GM23338 (cell line): ENCODE measurements around the gene BCCIP. TPM values are rescaled to one million over a fixed set of nuclear protein-coding genes. Genes with fewer than 3 reads are reported as not detected.

Source experiments
- ATAC-seq: fragments of 200-7000 bp; cut with Tn5 transposase; 3 replicates; pipeline ENCODE4 v1.9.1; 2020
- DNase-seq: peaks from one replicate; pipeline ENCODE4 v3.0.0-alpha.2; 2015; ENCODE audit warnings: low spot score
- H2AFZ ChIP-seq: fragments of 200-600 bp; sonication (generic); 2 replicates; pipeline ENCODE4 v1.8.0; 2016; ENCODE audit warnings: antibody characterized with exemption, mild to moderate bottlenecking, moderate library complexity
- H3F3A ChIP-seq: fragments of 200-600 bp; sonication (generic); replicated peaks from 2 replicates; pipeline ENCODE4 v1.8.0; 2017; ENCODE audit warnings: antibody characterized with exemption, mixed run types, low read depth
- H3K27ac ChIP-seq: fragments of 200-600 bp; sonication (generic); 2 replicates; pipeline ENCODE4 v1.6.1; 2016; ENCODE audit warnings: low read depth
- H3K27me3 ChIP-seq: fragments of 200-600 bp; sonication (generic); 2 replicates; pipeline ENCODE4 v1.8.0; 2016; ENCODE audit warnings: mild to moderate bottlenecking, mixed run types, moderate library complexity; ENCODE audit not compliant: insufficient read depth
- H3K36me3 ChIP-seq: fragments of 200-600 bp; sonication (generic); 2 replicates; pipeline ENCODE4 v1.8.0; 2016; ENCODE audit warnings: mild to moderate bottlenecking; ENCODE audit not compliant: insufficient read depth
- H3K4me1 ChIP-seq: fragments of 200-600 bp; sonication (generic); 2 replicates; pipeline ENCODE4 v1.8.0; 2016; ENCODE audit warnings: mild to moderate bottlenecking, moderate library complexity; ENCODE audit not compliant: insufficient read depth
- H3K4me2 ChIP-seq: fragments of 200-600 bp; sonication (generic); 2 replicates; pipeline ENCODE4 v1.7.1; 2017; ENCODE audit warnings: mixed run types
- H3K4me3 ChIP-seq: fragments of 200-600 bp; sonication (generic); 2 replicates; pipeline ENCODE4 v1.6.1; 2016; ENCODE audit warnings: mixed run types
- H3K79me2 ChIP-seq: fragments of 200-600 bp; sonication (generic); replicated peaks from 2 replicates; pipeline ENCODE4 v1.8.0; 2017; ENCODE audit warnings: mild to moderate bottlenecking; ENCODE audit not compliant: insufficient read depth
- H3K9me2 ChIP-seq: fragments of 200-600 bp; sonication (generic); 2 replicates; pipeline ENCODE4 v1.8.0; 2017; ENCODE audit not compliant: insufficient read depth
- H4K20me1 ChIP-seq: fragments of 200-600 bp; sonication (generic); replicated peaks from 2 replicates; pipeline ENCODE4 v1.8.0; 2017; ENCODE audit warnings: mild to moderate bottlenecking; ENCODE audit not compliant: insufficient read depth
- H3K27ac Mint-ChIP-seq: 2 replicates; pipeline ENCODE4 v1.8.0; 2020; ENCODE audit warnings: inconsistent platforms, mild to moderate bottlenecking, moderate library complexity, mixed read lengths
- H3K27me3 Mint-ChIP-seq: 3 replicates; pipeline ENCODE4 v1.8.0; 2022; ENCODE audit warnings: low read depth, mild to moderate bottlenecking, moderate library complexity, mixed read lengths, inconsistent platforms; ENCODE audit not compliant: insufficient read depth, poor library complexity
- H3K36me3 Mint-ChIP-seq: 3 replicates; pipeline ENCODE4 v1.8.0; 2021; ENCODE audit warnings: low read depth, mild to moderate bottlenecking, inconsistent platforms, moderate library complexity, mixed read lengths
- H3K4me1 Mint-ChIP-seq: 3 replicates; pipeline ENCODE4 v1.8.0; 2020; ENCODE audit warnings: mild to moderate bottlenecking, inconsistent platforms, mixed read lengths
- H3K4me3 Mint-ChIP-seq: 3 replicates; pipeline ENCODE4 v1.8.0; 2021; ENCODE audit warnings: moderate library complexity, mild to moderate bottlenecking, inconsistent platforms, mixed read lengths
- H3K9me3 Mint-ChIP-seq: 3 replicates; pipeline ENCODE4 v1.8.0; 2020; ENCODE audit warnings: moderate library complexity, mild to moderate bottlenecking, inconsistent platforms, mixed read lengths
- CREB1 ChIP-seq: fragments of 250-450 bp; sonication (Bioruptor Pico); IDR thresholded peaks from 2 replicates; pipeline ENCODE4 v1.5.0; 2020; ENCODE audit warnings: low read depth, mild to moderate bottlenecking, moderate library complexity
- EZH2phosphoT487 ChIP-seq: fragments of 200-600 bp; sonication (generic); IDR thresholded peaks from one replicate; pipeline ENCODE4 v1.8.1; 2018; ENCODE audit warnings: antibody characterized with exemption; ENCODE audit not compliant: unreplicated experiment
- JUNB ChIP-seq: IDR thresholded peaks from one replicate; pipeline ENCODE4 v1.6.1; 2016; ENCODE audit warnings: antibody characterized with exemption; ENCODE audit not compliant: unreplicated experiment
- NANOG ChIP-seq: IDR thresholded peaks from 2 replicates; pipeline ENCODE4 v1.6.1; 2016; ENCODE audit warnings: antibody characterized with exemption, borderline replicate concordance
- STAT1 ChIP-seq: IDR thresholded peaks from one replicate; pipeline ENCODE4 v1.6.1; 2016; ENCODE audit warnings: antibody characterized with exemption; ENCODE audit not compliant: unreplicated experiment
- ZNF114 ChIP-seq: fragments of 250-450 bp; sonication (Bioruptor Pico); IDR thresholded peaks from 2 replicates; pipeline ENCODE4 v1.5.0; 2020; ENCODE audit warnings: mild to moderate bottlenecking, moderate library complexity
- ZNF331 ChIP-seq: fragments of 250-450 bp; sonication (Bioruptor Pico); IDR thresholded peaks from 2 replicates; pipeline ENCODE4 v1.5.0; 2020; ENCODE audit warnings: low read depth, mild to moderate bottlenecking, moderate library complexity
- polyA plus RNA-seq: library from polyadenylated mRNA; unstranded; fragments of >200 nt; fragmentation: Nextera tagmentation; extraction: Ambion mirVana; gene quantifications from 2 replicates; pipeline ENCODE4 v1.2.1, GENCODE V29; 2016
- total RNA-seq: library from RNA; depleted of rRNA; stranded (reverse); fragments of >200 nt; shearing (Covaris generic); gene quantifications from 2 replicates; pipeline ENCODE4 v1.2.3, GENCODE V29; 2014
- TF ChIP-seq, protein P1 (sequence below): fragments of 250-450 bp; sonication (Bioruptor Pico); IDR thresholded peaks from 2 replicates; pipeline ENCODE4 v1.5.0; 2020; ENCODE audit warnings: mild to moderate bottlenecking, moderate library complexity
- TF ChIP-seq, protein P2 (sequence below): IDR thresholded peaks from one replicate; pipeline ENCODE4 v1.6.1; 2018; ENCODE audit warnings: antibody characterized with exemption; ENCODE audit not compliant: unreplicated experiment
- TF ChIP-seq, protein P3 (sequence below), 2 experiments: fragments of 200-600 bp in 1 of 2; sonication (generic) in 1 of 2; conservative IDR thresholded peaks; 2 replicates each; pipeline versions ENCODE4 v1.5.1 to v1.6.1; 2016 to 2017; ENCODE audit warnings: antibody characterized with exemption in 2 of 2, low read depth in 2 of 2, mild to moderate bottlenecking in 2 of 2, moderate library complexity in 1 of 2

The BCCIP gene
- total and polyA plus RNA-seq, 2 experiments from 2014 or later, result 98.6 to 214 TPM

DNA sequence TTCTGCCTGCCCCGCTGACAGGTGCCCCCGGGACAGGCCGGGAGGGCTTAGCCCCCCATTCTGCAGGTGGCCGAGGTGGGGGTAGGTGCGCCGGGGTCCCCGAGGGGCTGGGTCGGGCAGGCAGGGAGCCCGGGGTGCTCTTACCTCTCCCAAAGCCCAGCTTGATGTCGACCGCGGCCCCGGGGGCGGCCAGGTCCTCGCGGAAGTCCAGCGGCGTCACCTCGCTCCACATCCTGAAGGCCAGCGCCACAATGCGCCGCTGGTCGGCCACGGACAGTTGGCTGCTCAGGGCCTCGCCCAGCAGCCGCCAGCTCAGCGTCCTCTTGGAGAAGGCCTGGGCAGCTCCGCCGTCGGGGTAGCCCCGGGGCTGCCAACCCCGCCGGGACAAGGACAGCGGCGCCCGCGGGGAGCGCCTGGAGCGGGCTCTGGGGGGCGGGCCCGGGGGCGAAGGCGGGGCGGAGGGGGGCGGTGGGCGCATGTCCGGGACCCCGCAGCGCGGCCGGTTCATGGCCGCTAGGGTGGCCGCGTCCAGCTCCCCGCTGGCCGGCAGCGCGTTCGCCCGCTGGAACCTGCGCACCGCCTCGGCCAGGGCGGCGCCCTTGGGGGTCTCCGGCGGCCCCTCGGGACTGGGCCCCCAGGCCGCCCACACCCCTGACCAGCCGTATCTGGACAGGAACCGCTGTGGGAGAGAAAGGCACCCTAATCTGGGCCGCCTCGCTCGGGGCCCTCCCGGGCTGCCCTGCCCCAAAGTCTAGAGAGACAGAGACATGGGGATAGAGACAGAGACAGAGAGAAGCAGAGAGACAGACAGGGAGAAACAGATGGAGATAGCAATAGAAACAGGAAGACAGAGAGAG, 49.4 kb upstream of the BCCIP start (continued):
- TF ChIP-seq, protein P1, sequence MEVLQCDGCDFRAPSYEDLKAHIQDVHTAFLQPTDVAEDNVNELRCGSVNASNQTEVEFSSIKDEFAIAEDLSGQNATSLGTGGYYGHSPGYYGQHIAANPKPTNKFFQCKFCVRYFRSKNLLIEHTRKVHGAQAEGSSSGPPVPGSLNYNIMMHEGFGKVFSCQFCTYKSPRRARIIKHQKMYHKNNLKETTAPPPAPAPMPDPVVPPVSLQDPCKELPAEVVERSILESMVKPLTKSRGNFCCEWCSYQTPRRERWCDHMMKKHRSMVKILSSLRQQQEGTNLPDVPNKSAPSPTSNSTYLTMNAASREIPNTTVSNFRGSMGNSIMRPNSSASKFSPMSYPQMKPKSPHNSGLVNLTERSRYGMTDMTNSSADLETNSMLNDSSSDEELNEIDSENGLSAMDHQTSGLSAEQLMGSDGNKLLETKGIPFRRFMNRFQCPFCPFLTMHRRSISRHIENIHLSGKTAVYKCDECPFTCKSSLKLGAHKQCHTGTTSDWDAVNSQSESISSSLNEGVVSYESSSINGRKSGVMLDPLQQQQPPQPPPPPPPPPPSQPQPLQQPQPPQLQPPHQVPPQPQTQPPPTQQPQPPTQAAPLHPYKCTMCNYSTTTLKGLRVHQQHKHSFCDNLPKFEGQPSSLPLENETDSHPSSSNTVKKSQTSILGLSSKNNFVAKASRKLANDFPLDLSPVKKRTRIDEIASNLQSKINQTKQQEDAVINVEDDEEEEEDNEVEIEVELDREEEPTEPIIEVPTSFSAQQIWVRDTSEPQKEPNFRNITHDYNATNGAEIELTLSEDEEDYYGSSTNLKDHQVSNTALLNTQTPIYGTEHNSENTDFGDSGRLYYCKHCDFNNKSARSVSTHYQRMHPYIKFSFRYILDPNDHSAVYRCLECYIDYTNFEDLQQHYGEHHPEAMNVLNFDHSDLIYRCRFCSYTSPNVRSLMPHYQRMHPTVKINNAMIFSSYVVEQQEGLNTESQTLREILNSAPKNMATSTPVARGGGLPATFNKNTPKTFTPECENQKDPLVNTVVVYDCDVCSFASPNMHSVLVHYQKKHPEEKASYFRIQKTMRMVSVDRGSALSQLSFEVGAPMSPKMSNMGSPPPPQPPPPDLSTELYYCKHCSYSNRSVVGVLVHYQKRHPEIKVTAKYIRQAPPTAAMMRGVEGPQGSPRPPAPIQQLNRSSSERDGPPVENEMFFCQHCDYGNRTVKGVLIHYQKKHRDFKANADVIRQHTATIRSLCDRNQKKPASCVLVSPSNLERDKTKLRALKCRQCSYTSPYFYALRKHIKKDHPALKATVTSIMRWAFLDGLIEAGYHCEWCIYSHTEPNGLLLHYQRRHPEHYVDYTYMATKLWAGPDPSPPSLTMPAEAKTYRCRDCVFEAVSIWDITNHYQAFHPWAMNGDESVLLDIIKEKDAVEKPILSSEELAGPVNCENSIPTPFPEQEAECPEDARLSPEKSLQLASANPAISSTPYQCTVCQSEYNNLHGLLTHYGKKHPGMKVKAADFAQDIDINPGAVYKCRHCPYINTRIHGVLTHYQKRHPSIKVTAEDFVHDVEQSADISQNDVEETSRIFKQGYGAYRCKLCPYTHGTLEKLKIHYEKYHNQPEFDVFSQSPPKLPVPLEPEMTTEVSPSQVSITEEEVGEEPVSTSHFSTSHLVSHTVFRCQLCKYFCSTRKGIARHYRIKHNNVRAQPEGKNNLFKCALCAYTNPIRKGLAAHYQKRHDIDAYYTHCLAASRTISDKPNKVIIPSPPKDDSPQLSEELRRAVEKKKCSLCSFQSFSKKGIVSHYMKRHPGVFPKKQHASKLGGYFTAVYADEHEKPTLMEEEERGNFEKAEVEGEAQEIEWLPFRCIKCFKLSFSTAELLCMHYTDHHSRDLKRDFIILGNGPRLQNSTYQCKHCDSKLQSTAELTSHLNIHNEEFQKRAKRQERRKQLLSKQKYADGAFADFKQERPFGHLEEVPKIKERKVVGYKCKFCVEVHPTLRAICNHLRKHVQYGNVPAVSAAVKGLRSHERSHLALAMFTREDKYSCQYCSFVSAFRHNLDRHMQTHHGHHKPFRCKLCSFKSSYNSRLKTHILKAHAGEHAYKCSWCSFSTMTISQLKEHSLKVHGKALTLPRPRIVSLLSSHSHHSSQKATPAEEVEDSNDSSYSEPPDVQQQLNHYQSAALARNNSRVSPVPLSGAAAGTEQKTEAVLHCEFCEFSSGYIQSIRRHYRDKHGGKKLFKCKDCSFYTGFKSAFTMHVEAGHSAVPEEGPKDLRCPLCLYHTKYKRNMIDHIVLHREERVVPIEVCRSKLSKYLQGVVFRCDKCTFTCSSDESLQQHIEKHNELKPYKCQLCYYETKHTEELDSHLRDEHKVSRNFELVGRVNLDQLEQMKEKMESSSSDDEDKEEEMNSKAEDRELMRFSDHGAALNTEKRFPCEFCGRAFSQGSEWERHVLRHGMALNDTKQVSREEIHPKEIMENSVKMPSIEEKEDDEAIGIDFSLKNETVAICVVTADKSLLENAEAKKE (CRISPR knock-in tag), result no peak
- TF ChIP-seq STAT1 (no peak), EZH2phosphoT487 (no peak), NANOG (no peak), CREB1 (CRISPR knock-in tag) (no peak), ZNF331 (CRISPR knock-in tag) (no peak)

DNA sequence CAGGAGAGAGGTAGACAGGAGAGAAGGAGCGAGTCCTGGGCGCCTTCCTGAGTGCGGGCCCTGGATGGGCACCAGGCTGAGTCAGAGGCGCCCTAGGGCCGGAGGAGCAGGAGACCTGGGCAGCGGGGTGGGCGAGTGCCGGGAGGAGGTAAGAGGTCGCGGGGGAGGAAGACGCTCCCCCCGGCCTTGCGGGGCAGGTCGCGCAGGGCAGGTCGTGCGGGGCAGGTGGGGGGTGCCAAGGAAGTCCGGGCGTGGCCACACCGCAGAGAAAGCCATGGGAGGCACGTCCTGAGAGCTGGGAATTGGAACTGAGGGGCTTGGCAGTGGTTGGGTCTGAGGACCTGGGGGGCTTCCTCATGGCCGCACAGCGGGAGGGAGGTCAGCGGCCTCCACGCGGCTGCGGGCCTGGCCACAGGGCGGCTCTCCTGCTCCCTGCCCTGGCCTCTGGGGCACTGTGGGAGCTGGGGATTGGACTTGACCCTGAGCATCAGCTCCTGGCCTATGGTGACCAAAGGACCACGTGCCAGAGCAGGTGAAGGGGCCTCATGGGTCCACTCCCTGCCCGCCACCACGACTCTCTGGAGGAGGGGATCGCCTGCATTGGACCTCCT, 48.7 kb upstream of the BCCIP start:
- peaks cover 1% of the 10 kb centered on the region for H3K27me3 Mint-ChIP-seq
- no peaks in the 10 kb centered on the region for H3K36me3 ChIP-seq
- H3K4me2 ChIP-seq, result no peak overlapping the region
- no peak overlapping the region for H3K27ac Mint-ChIP-seq
- H3K27me3 ChIP-seq, result no peaks in the 10 kb centered on the region
- H3K27ac ChIP-seq, result no peak overlapping the region
- H2AFZ ChIP-seq, result peak overlapping the region; percentile 76; the same call in 1 of the 2 replicates
- H4K20me1 ChIP-seq, result no peaks in the 10 kb centered on the region
- DNase-seq, result no peak
- H3K4me3 ChIP-seq, result no peak overlapping the region
- H3K79me2 ChIP-seq, result no peaks in the 10 kb centered on the region
- no peaks in the 10 kb centered on the region for H3K9me2 ChIP-seq
- H3K4me3 Mint-ChIP-seq, result no peak overlapping the region
- H3K4me1 ChIP-seq, result no peaks in the 10 kb centered on the region
- H3K36me3 Mint-ChIP-seq, result no peaks in the 10 kb centered on the region; the same call in 2 of the 3 replicates
- no peaks in the 10 kb centered on the region for H3K4me1 Mint-ChIP-seq
- no peaks in the 10 kb centered on the region for H3F3A ChIP-seq
- peaks cover 5% of the 10 kb centered on the region; the same call in 2 of the 3 replicates for H3K9me3 Mint-ChIP-seq
- peak; percentile 24; the same call in 2 of the 3 replicates for ATAC-seq
- TF ChIP-seq, protein P2, sequence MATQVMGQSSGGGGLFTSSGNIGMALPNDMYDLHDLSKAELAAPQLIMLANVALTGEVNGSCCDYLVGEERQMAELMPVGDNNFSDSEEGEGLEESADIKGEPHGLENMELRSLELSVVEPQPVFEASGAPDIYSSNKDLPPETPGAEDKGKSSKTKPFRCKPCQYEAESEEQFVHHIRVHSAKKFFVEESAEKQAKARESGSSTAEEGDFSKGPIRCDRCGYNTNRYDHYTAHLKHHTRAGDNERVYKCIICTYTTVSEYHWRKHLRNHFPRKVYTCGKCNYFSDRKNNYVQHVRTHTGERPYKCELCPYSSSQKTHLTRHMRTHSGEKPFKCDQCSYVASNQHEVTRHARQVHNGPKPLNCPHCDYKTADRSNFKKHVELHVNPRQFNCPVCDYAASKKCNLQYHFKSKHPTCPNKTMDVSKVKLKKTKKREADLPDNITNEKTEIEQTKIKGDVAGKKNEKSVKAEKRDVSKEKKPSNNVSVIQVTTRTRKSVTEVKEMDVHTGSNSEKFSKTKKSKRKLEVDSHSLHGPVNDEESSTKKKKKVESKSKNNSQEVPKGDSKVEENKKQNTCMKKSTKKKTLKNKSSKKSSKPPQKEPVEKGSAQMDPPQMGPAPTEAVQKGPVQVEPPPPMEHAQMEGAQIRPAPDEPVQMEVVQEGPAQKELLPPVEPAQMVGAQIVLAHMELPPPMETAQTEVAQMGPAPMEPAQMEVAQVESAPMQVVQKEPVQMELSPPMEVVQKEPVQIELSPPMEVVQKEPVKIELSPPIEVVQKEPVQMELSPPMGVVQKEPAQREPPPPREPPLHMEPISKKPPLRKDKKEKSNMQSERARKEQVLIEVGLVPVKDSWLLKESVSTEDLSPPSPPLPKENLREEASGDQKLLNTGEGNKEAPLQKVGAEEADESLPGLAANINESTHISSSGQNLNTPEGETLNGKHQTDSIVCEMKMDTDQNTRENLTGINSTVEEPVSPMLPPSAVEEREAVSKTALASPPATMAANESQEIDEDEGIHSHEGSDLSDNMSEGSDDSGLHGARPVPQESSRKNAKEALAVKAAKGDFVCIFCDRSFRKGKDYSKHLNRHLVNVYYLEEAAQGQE, result no peak
- TF ChIP-seq STAT1 (no peak), CREB1 (CRISPR knock-in tag) (no peak), ZNF114 (CRISPR knock-in tag) (no peak), JUNB (no peak)
- TF ChIP-seq, protein P3, sequence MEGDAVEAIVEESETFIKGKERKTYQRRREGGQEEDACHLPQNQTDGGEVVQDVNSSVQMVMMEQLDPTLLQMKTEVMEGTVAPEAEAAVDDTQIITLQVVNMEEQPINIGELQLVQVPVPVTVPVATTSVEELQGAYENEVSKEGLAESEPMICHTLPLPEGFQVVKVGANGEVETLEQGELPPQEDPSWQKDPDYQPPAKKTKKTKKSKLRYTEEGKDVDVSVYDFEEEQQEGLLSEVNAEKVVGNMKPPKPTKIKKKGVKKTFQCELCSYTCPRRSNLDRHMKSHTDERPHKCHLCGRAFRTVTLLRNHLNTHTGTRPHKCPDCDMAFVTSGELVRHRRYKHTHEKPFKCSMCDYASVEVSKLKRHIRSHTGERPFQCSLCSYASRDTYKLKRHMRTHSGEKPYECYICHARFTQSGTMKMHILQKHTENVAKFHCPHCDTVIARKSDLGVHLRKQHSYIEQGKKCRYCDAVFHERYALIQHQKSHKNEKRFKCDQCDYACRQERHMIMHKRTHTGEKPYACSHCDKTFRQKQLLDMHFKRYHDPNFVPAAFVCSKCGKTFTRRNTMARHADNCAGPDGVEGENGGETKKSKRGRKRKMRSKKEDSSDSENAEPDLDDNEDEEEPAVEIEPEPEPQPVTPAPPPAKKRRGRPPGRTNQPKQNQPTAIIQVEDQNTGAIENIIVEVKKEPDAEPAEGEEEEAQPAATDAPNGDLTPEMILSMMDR (conservative IDR thresholded peaks at IDR 0.05; ENCODE audit: low read depth in 2 of 2), result no peak
